SK-N-SH (cell line): Measurements from ENCODE around the gene FAM222A. TPM values are rescaled to one million over a fixed set of nuclear protein-coding genes. Genes with fewer than 3 reads are reported as not detected.
A peak's percentile ranks its signal among the peaks of the same experiment; 100 is the strongest.

Experiments
- CTCF ChIA-PET: fragments of 300-600, 350-600 bp; formaldehyde crosslinking; extraction: SDS; loops from one replicate; lab custom pipeline; 2021; lab: Yijun Ruan, JAX
- POLR2A ChIA-PET: fragments of 350-600 bp; sonication (Branson Sonifier 250); formaldehyde crosslinking; extraction: SDS; loops from one replicate; lab custom pipeline; 2020; ENCODE audit warnings: antibody characterized with exemption, inconsistent platforms; lab: Yijun Ruan, JAX
- DNase-seq: peaks from one replicate; pipeline ENCODE4 v3.0.0; 2012
- H2AFZ ChIP-seq: fragments of 200-600 bp; sonication (generic); 2 replicates; pipeline ENCODE4 v1.8.1; 2016; ENCODE audit warnings: antibody characterized with exemption, mild to moderate bottlenecking, low read depth
- H3F3A ChIP-seq: fragments of 200-600 bp; sonication (generic); replicated peaks from 2 replicates; pipeline ENCODE3; 2016; ENCODE audit warnings: antibody characterized with exemption, mild to moderate bottlenecking; ENCODE audit not compliant: insufficient read depth
- H3K27ac ChIP-seq, 2 experiments: fragments of 200-500 bp in 1 of 2; fragments of 200-600 bp in 1 of 2; sonication (Bioruptor generic) in 1 of 2; sonication (generic), shearing (Covaris generic) in 1 of 2; 2 replicates each; pipeline versions ENCODE4 v1.5.1 to v1.6.1; 2014 to 2016; ENCODE audit warnings: low read depth in 2 of 2, inconsistent platforms in 1 of 2, low read length in 1 of 2, mild to moderate bottlenecking in 1 of 2, mixed read lengths in 1 of 2
- H3K27me3 ChIP-seq: fragments of 200-600 bp; sonication (generic), shearing (Covaris generic); 2 replicates; pipeline ENCODE4 v1.6.1; 2016; ENCODE audit warnings: mixed run types; ENCODE audit not compliant: insufficient read depth
- H3K36me3 ChIP-seq, 2 experiments: fragments of 200-500 bp in 1 of 2; fragments of 200-600 bp in 1 of 2; sonication (Bioruptor generic) in 1 of 2; sonication (generic) in 1 of 2; replicated peaks in 1 of 2; 2 replicates each; pipeline versions ENCODE3 to v1.5.1; 2014 to 2016; ENCODE audit warnings: low read length in 1 of 2, mild to moderate bottlenecking in 1 of 2; ENCODE audit not compliant: insufficient read depth in 2 of 2, control insufficient read depth in 1 of 2
- H3K4me1 ChIP-seq, 2 experiments: fragments of 200-500 bp in 1 of 2; fragments of 200-600 bp in 1 of 2; sonication (Bioruptor generic) in 1 of 2; sonication (generic), shearing (Covaris generic) in 1 of 2; 2 replicates each; pipeline versions ENCODE4 v1.5.1 to v1.6.1; 2014 to 2016; ENCODE audit warnings: low read depth in 1 of 2, low read length in 1 of 2, mixed run types in 1 of 2; ENCODE audit not compliant: insufficient read depth in 2 of 2, control insufficient read depth in 1 of 2
- H3K4me2 ChIP-seq: fragments of 200-600 bp; sonication (generic), shearing (Covaris generic); 2 replicates; pipeline ENCODE4 v1.6.1; 2017; ENCODE audit warnings: mixed run types
- H3K4me3 ChIP-seq, 2 experiments: fragments of 200-500 bp in 1 of 2; fragments of 200-600 bp in 1 of 2; sonication (Bioruptor generic) in 1 of 2; sonication (generic), shearing (Covaris generic) in 1 of 2; 2 replicates each; pipeline versions ENCODE4 v1.5.1 to v1.8.1; 2014 to 2016; ENCODE audit warnings: low read depth in 2 of 2, inconsistent platforms in 1 of 2, low read length in 1 of 2, mild to moderate bottlenecking in 1 of 2, mixed read lengths in 1 of 2, moderate library complexity in 1 of 2
- H3K79me2 ChIP-seq: fragments of 200-600 bp; sonication (generic); 2 replicates; pipeline ENCODE4 v1.8.1; 2017; ENCODE audit warnings: mild to moderate bottlenecking; ENCODE audit not compliant: insufficient read depth
- H3K9ac ChIP-seq: fragments of 200-600 bp; sonication (generic); 2 replicates; pipeline ENCODE4 v1.6.1; 2017; ENCODE audit warnings: mixed run types
- H3K9me2 ChIP-seq: fragments of 200-600 bp; sonication (generic); 2 replicates; pipeline ENCODE4 v1.6.1; 2017; ENCODE audit warnings: mixed run types
- H3K9me3 ChIP-seq: fragments of 200-600 bp; sonication (generic); 2 replicates; pipeline ENCODE4 v1.6.1; 2017; ENCODE audit warnings: mixed run types, mild to moderate bottlenecking, moderate library complexity
- H4K20me1 ChIP-seq: fragments of 200-600 bp; sonication (generic); 2 replicates; pipeline ENCODE4 v1.6.1; 2017; ENCODE audit warnings: mild to moderate bottlenecking, mixed run types; ENCODE audit not compliant: insufficient read depth
- CHD2 ChIP-seq: fragments of 150-350 bp; IDR thresholded peaks from 2 replicates; pipeline ENCODE4 v1.6.1; 2018; ENCODE audit warnings: low read length; ENCODE audit not compliant: partially characterized antibody
- CTCF ChIP-seq: fragments of 200-600 bp; sonication (generic); IDR thresholded peaks from 2 replicates; pipeline ENCODE4 v1.6.1; 2017; ENCODE audit warnings: antibody characterized with exemption, mild to moderate bottlenecking, moderate library complexity
- ELF1 ChIP-seq: IDR thresholded peaks from 2 replicates; pipeline ENCODE4 v1.4.0; 2012
- EP300 ChIP-seq, 2 experiments: IDR thresholded peaks; 2 replicates each; pipeline versions ENCODE4 v1.4.0 to v1.6.1; 2012; ENCODE audit warnings: borderline replicate concordance in 1 of 2, low read depth in 1 of 2, low read length in 1 of 2
- EZH2phosphoT487 ChIP-seq: fragments of 200-600 bp; sonication (generic); IDR thresholded peaks from 2 replicates; pipeline ENCODE4 v1.6.1; 2017; ENCODE audit warnings: low read depth, mixed run types, mild to moderate bottlenecking, antibody characterized with exemption, moderate library complexity, borderline replicate concordance
- FOSL2 ChIP-seq: IDR thresholded peaks from 2 replicates; pipeline ENCODE4 v1.4.0; 2012; ENCODE audit warnings: low read depth, mild to moderate bottlenecking, moderate library complexity, borderline replicate concordance
- FOXJ3 ChIP-seq: sonication (generic); formaldehyde crosslinking; IDR thresholded peaks from 2 replicates; pipeline ENCODE4 v1.5.1; 2020; ENCODE audit warnings: mild to moderate bottlenecking, missing genetic modification reagents
- GATA2 ChIP-seq: sonication (generic); formaldehyde crosslinking; IDR thresholded peaks from 2 replicates; pipeline ENCODE4 v1.5.0; 2020; ENCODE audit warnings: mild to moderate bottlenecking, missing genetic modification reagents
- JUND ChIP-seq: IDR thresholded peaks from 2 replicates; pipeline ENCODE4 v1.4.0; 2012
- MEF2A ChIP-seq: IDR thresholded peaks from 2 replicates; pipeline ENCODE4 v1.4.0; 2012; ENCODE audit warnings: low read depth, borderline replicate concordance
- NFIC ChIP-seq: IDR thresholded peaks from 2 replicates; pipeline ENCODE4 v1.4.0; 2012; ENCODE audit warnings: borderline replicate concordance
- RAD21 ChIP-seq: IDR thresholded peaks from 2 replicates; pipeline ENCODE4 v1.6.1; 2012; ENCODE audit warnings: mild to moderate bottlenecking, low read length
- RCOR1 ChIP-seq: fragments of 150-350 bp; IDR thresholded peaks from 2 replicates; pipeline ENCODE4 v1.6.1; 2017; ENCODE audit warnings: antibody characterized with exemption, low read length
- RFX5 ChIP-seq: IDR thresholded peaks from 2 replicates; pipeline ENCODE4 v1.6.1; 2012; ENCODE audit warnings: mild to moderate bottlenecking, improper control_type of control experiment, low read length
- SIN3A ChIP-seq: IDR thresholded peaks from 2 replicates; pipeline ENCODE4 v1.6.1; 2012; ENCODE audit warnings: low read depth, mild to moderate bottlenecking, low read length, moderate library complexity, borderline replicate concordance
- TAF1 ChIP-seq: IDR thresholded peaks from 2 replicates; pipeline ENCODE4 v1.6.1; 2012; ENCODE audit warnings: low read depth, mild to moderate bottlenecking, low read length, moderate library complexity, borderline replicate concordance
- TCF12 ChIP-seq: IDR thresholded peaks from 2 replicates; pipeline ENCODE4 v1.4.0; 2012
- TEAD4 ChIP-seq: IDR thresholded peaks from 2 replicates; pipeline ENCODE4 v1.4.0; 2012; ENCODE audit warnings: mild to moderate bottlenecking, borderline replicate concordance; ENCODE audit not compliant: insufficient read depth
- ZBTB33 ChIP-seq: IDR thresholded peaks from 2 replicates; pipeline ENCODE4 v1.4.0; 2012; ENCODE audit warnings: low read depth, borderline replicate concordance
- WGBS: methylation state at CpG from one replicate; pipeline ENCODE4 v1.1.6; 2017; ENCODE audit warnings: low lambda C conversion rate; 5-methylcytosine and 5-hydroxymethylcytosine counted together
- polyA plus RNA-seq, 3 experiments: library from polyadenylated mRNA; depleted of rRNA; stranded (reverse); fragments of >200 nt; gene quantifications; 2 replicates each; pipeline ENCODE4 v1.2.3, GENCODE V29; 2012
- TF ChIP-seq, protein P1 (sequence below): IDR thresholded peaks from 2 replicates; pipeline ENCODE4 v1.4.0; 2012; ENCODE audit warnings: low read depth, borderline replicate concordance
- TF ChIP-seq, protein P2 (sequence below): fragments of 150-350 bp; IDR thresholded peaks from 2 replicates; pipeline ENCODE4 v1.6.1; 2017; ENCODE audit warnings: antibody characterized with exemption, low read length, low read depth, borderline replicate concordance

FAM222A gene
- polyA plus RNA-seq, 1 of the 3 experiments (the other 2 are of a cell fraction) = 1.6 TPM

GRCh38 chr12:109776624-109777023 lies 63.0 kb downstream of the FAM222A start (continued):
- TF ChIP-seq TAF1 (no peak), TEAD4 (no peak), EP300 (IDR thresholded peaks at IDR 0.05; ENCODE audit: borderline replicate concordance in 1 of 2, low read depth in 1 of 2, low read length in 1 of 2) (no peak), ELF1 (no peak), JUND (no peak)

GRCh38 chr12:109777544-109777943 lies 63.9 kb downstream of the FAM222A start:
- WGBS = 55% methylated on average over 5 of the region's 5 CpGs
- Histone ChIP-seq H3K27me3 (no peaks in the 10 kb centered on the region), H3K4me1 (peaks cover 0 to 3% of the 10 kb centered on the region in 2 experiments; a peak in 1 of 4 replicates), H3K9me2 (no peaks in the 10 kb centered on the region), H3F3A (no peaks in the 10 kb centered on the region), H3K79me2 (no peaks in the 10 kb centered on the region), H3K9me3 (no peaks in the 10 kb centered on the region), H3K4me2 (no peak overlapping the region), H3K36me3 (no peaks in the 10 kb centered on the region), H3K9ac (no peak overlapping the region), H3K4me3 (no peak overlapping the region), H3K27ac (no peak overlapping the region), H4K20me1 (no peaks in the 10 kb centered on the region), H2AFZ (no peak overlapping the region)
- TF ChIP-seq, protein P1, sequence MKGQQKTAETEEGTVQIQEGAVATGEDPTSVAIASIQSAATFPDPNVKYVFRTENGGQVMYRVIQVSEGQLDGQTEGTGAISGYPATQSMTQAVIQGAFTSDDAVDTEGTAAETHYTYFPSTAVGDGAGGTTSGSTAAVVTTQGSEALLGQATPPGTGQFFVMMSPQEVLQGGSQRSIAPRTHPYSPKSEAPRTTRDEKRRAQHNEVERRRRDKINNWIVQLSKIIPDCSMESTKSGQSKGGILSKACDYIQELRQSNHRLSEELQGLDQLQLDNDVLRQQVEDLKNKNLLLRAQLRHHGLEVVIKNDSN = peak; percentile 66; the same call in 1 of the 2 replicates
- no peak for TF ChIP-seq ELF1
- no peak for TF ChIP-seq GATA2 (CRISPR knock-in tag)
- no peak for TF ChIP-seq RAD21
- TF ChIP-seq NFIC = no peak
- no peak for TF ChIP-seq RFX5
- no peak for TF ChIP-seq EZH2phosphoT487
- no peak for TF ChIP-seq TAF1
- no peak for TF ChIP-seq ZBTB33
- ChIA-PET CTCF (interaction anchor here (0.9 to 3.7 kb wide), 6 partner anchors 14 to 350 kb away, joined by 3 to 49 read pairs (median 4); no protein-coding TSS in a partner anchor), POLR2A (no interaction called here)
- DNase-seq = no peak

- POLR2A ChIA-PET = no interaction called here
- no peak for TF ChIP-seq TCF12
- TF ChIP-seq RCOR1 = no peak
- no peak for TF ChIP-seq FOXJ3 (CRISPR knock-in tag)
- TF ChIP-seq, protein P2, sequence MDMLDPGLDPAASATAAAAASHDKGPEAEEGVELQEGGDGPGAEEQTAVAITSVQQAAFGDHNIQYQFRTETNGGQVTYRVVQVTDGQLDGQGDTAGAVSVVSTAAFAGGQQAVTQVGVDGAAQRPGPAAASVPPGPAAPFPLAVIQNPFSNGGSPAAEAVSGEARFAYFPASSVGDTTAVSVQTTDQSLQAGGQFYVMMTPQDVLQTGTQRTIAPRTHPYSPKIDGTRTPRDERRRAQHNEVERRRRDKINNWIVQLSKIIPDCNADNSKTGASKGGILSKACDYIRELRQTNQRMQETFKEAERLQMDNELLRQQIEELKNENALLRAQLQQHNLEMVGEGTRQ = no peak
- TF ChIP-seq MEF2A = no peak
- no peak for TF ChIP-seq CHD2
- no peak for TF ChIP-seq TEAD4
- no peak for TF ChIP-seq CTCF
- no peak for TF ChIP-seq SIN3A
- no peak for TF ChIP-seq FOSL2
Observed at GRCh38 chr12:109778684-109779083, 65.1 kb downstream of the FAM222A start.

More at GRCh38 chr12:109778684-109779083, 65.1 kb downstream of the FAM222A start:
- Histone ChIP-seq H2AFZ (no peak overlapping the region), H3K4me2 (no peak overlapping the region), H3K36me3 (no peaks in the 10 kb centered on the region), H4K20me1 (no peaks in the 10 kb centered on the region), H3K9ac (no peak overlapping the region), H3F3A (no peaks in the 10 kb centered on the region), H3K27me3 (no peaks in the 10 kb centered on the region), H3K9me2 (no peaks in the 10 kb centered on the region), H3K4me1 (peaks cover 0 to 3% of the 10 kb centered on the region in 2 experiments; a peak in 1 of 4 replicates), H3K9me3 (no peaks in the 10 kb centered on the region), H3K27ac (no peak overlapping the region), H3K4me3 (no peak overlapping the region), H3K79me2 (no peaks in the 10 kb centered on the region)
- DNase-seq = no peak
- 86% methylated on average over 1 of the region's 1 CpG for WGBS
- CTCF ChIA-PET = interaction anchor here (1.3 kb wide), 4 partner anchors 59 to 351 kb away, joined by 3 read pairs; no protein-coding TSS in a partner anchor
